Adrenal gland (tissue), 5 donors: ENCODE data around the gene TEDC2.

Experiments
- CTCF ChIP-seq, 6 experiments: fragments of 450-650 bp in 4 of 6; fragments of 200-600 bp in 2 of 6; sonication (generic) in 1 of 6; IDR thresholded peaks; 1 replicate in 5 of 6; 2 replicates in 1 of 6; pipeline versions ENCODE4 v1.5.1 to v1.8.0; 2016 to 2021; ENCODE audit warnings: antibody characterized with exemption in 6 of 6, mild to moderate bottlenecking in 2 of 6, moderate library complexity in 1 of 6
- POLR2A ChIP-seq, 2 donors: fragments of 450-650 bp; IDR thresholded peaks; one replicate each; pipeline ENCODE4 v1.6.1; 2017; ENCODE audit warnings: antibody characterized with exemption in 2 of 2, mild to moderate bottlenecking in 2 of 2, moderate library complexity in 1 of 2
- donor health status: DM: no; HTN: no; CAD: no.

DNA sequence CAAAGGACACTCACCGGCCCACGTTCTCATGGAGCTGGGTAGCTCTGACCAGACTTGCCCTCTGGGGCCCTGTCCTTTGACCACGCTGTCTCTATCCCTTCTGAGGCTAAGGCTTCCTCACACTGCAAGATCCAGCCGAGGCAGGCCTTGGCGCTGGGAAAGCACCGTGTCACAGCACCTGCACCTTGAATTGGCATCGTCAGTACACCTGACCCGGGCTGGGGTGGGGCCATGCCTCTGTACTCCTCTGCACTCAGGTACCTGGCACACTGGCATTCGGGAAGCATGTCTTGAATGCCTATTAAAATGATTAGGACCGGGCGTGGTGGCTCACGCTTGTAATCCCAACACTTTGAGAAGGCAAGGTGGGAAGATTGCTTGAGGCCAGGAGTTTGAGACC lies 21.0 kb downstream of the TEDC2 start:
- TF ChIP-seq POLR2A (IDR thresholded peaks at IDR 0.05) (no peak), CTCF (IDR thresholded peaks at IDR 0.05) (no peak)
